IMR-90 (cell line): ENCODE data around the gene UMODL1. TPM values are rescaled to one million over a fixed set of nuclear protein-coding genes. Genes with fewer than 3 reads are reported as not detected.
A peak's percentile ranks its signal among the peaks of the same experiment; 100 is the strongest.

ENCODE experiments used
- ATAC-seq: fragments of 200-7000 bp; cut with Tn5 transposase; 2 replicates; pipeline ENCODE4 v1.9.1; 2020; ENCODE audit warnings: low read depth, mild to moderate bottlenecking, moderate library complexity
- BruUV-seq: library from RNA; stranded (reverse); fragments of 400-500 nt; replicated peaks from 2 replicates; lab custom pipeline; 2021; lab: Mats Ljungman, UMichigan
- CTCF ChIA-PET: fragments of 300-600 bp; formaldehyde crosslinking; extraction: SDS; loops from one replicate; lab custom pipeline; 2021; ENCODE audit warnings: antibody characterized with exemption; lab: Yijun Ruan, JAX
- POLR2A ChIA-PET: fragments of 300-600 bp; sonication (Branson Sonifier 250); formaldehyde crosslinking; loops from one replicate; lab custom pipeline; 2022; ENCODE audit warnings: antibody characterized with exemption; ENCODE audit not compliant: unreplicated experiment; lab: Charles Lee
- DNase-seq: peaks from one replicate; pipeline ENCODE4 v3.0.0; 2013
- H2AFZ ChIP-seq: replicated peaks from 2 replicates; pipeline ENCODE3; 2013; ENCODE audit warnings: low read length, mild to moderate bottlenecking; ENCODE audit not compliant: poor library complexity
- H2AK5ac ChIP-seq: 2 replicates; pipeline ENCODE4 v1.6.1; 2013; ENCODE audit warnings: low read depth, low read length, inconsistent platforms
- H2AK9ac ChIP-seq: replicated peaks from 2 replicates; pipeline ENCODE3; 2013; ENCODE audit warnings: mild to moderate bottlenecking, low read depth, low read length, moderate library complexity; ENCODE audit not compliant: poor library complexity
- H2BK120ac ChIP-seq: 2 replicates; pipeline ENCODE4 v1.6.1; 2013; ENCODE audit warnings: low read depth, low read length, inconsistent platforms
- H2BK15ac ChIP-seq: 3 replicates; pipeline ENCODE4 v1.6.1; 2013; ENCODE audit warnings: low read depth, low read length, inconsistent platforms
- H2BK20ac ChIP-seq: 2 replicates; pipeline ENCODE4 v1.6.1; 2013; ENCODE audit warnings: low read depth, mild to moderate bottlenecking, inconsistent platforms, low read length, moderate library complexity
- H2BK5ac ChIP-seq: 2 replicates; pipeline ENCODE4 v1.6.1; 2013; ENCODE audit warnings: mild to moderate bottlenecking, low read depth, low read length, inconsistent platforms; ENCODE audit not compliant: poor library complexity, severe bottlenecking
- H3K14ac ChIP-seq: replicated peaks from 2 replicates; pipeline ENCODE4 v1.6.1; 2013; ENCODE audit warnings: low read depth, low read length, inconsistent platforms
- H3K18ac ChIP-seq: 2 replicates; pipeline ENCODE4 v1.6.1; 2013; ENCODE audit warnings: low read depth, low read length, control low read depth
- H3K23ac ChIP-seq: 2 replicates; pipeline ENCODE4 v1.6.1; 2013; ENCODE audit warnings: low read depth, low read length, inconsistent platforms
- H3K27ac ChIP-seq: 2 replicates; pipeline ENCODE4 v1.5.1; 2013; ENCODE audit warnings: mild to moderate bottlenecking, control low read depth, low read length; ENCODE audit not compliant: insufficient read depth
- H3K27me3 ChIP-seq: 2 replicates; pipeline ENCODE4 v1.6.1; 2013; ENCODE audit warnings: low read length; ENCODE audit not compliant: control insufficient read depth, insufficient read depth
- H3K36me3 ChIP-seq: 2 replicates; pipeline ENCODE4 v1.6.1; 2013; ENCODE audit warnings: low read length, mixed read lengths; ENCODE audit not compliant: control insufficient read depth, insufficient read depth
- H3K4ac ChIP-seq: 2 replicates; pipeline ENCODE4 v1.6.1; 2013; ENCODE audit warnings: low read depth, low read length, inconsistent platforms
- H3K4me1 ChIP-seq: 2 replicates; pipeline ENCODE4 v1.6.1; 2013; ENCODE audit warnings: low read length, mixed read lengths; ENCODE audit not compliant: control insufficient read depth, insufficient read depth
- H3K4me2 ChIP-seq: 2 replicates; pipeline ENCODE4 v1.6.1; 2013; ENCODE audit warnings: low read depth, mild to moderate bottlenecking, control low read depth, low read length, moderate library complexity
- H3K4me3 ChIP-seq: 2 replicates; pipeline ENCODE4 v1.5.1; 2013; ENCODE audit warnings: low read depth, mild to moderate bottlenecking, control low read depth, low read length, moderate library complexity; ENCODE audit not compliant: insufficient read depth
- H3K56ac ChIP-seq: 2 replicates; pipeline ENCODE4 v1.6.1; 2013; ENCODE audit warnings: low read length, inconsistent platforms; ENCODE audit not compliant: insufficient read depth; ENCODE audit errors: extremely low read depth
- H3K79me1 ChIP-seq, 2 experiments: 2 replicates each; pipeline ENCODE4 v1.6.1; 2013; ENCODE audit warnings: low read length in 2 of 2, inconsistent platforms in 1 of 2, low read depth in 1 of 2
- H3K9ac ChIP-seq: 2 replicates; pipeline ENCODE4 v1.6.1; 2013; ENCODE audit warnings: low read depth, low read length, control low read depth
- H3K9me1 ChIP-seq: 2 replicates; pipeline ENCODE4 v1.6.1; 2013; ENCODE audit warnings: low read length, inconsistent platforms; ENCODE audit not compliant: insufficient read depth
- H3K9me3 ChIP-seq: 2 replicates; pipeline ENCODE4 v1.6.1; 2013; ENCODE audit warnings: low read length; ENCODE audit not compliant: control insufficient read depth, insufficient read depth
- H4K20me1 ChIP-seq: 2 replicates; pipeline ENCODE4 v1.6.1; 2013; ENCODE audit warnings: low read length, inconsistent platforms; ENCODE audit not compliant: insufficient read depth
- H4K5ac ChIP-seq: 2 replicates; pipeline ENCODE4 v1.6.1; 2013; ENCODE audit warnings: mild to moderate bottlenecking, low read depth, low read length, control low read depth
- H4K8ac ChIP-seq, 2 experiments: 2 replicates each; pipeline ENCODE4 v1.6.1; 2013; ENCODE audit warnings: low read depth in 2 of 2, low read length in 2 of 2, control low read depth in 1 of 2, inconsistent platforms in 1 of 2
- H4K91ac ChIP-seq: 2 replicates; pipeline ENCODE4 v1.6.1; 2013; ENCODE audit warnings: low read depth, low read length, inconsistent platforms; ENCODE audit not compliant: insufficient read depth
- BHLHE40 ChIP-seq: fragments of 150-350 bp; IDR thresholded peaks from 2 replicates; pipeline ENCODE4 v1.6.1; 2016; ENCODE audit warnings: mild to moderate bottlenecking, low read depth, low read length
- CEBPB ChIP-seq: IDR thresholded peaks from 2 replicates; pipeline ENCODE4 v1.6.1; 2012; ENCODE audit warnings: low read depth, low read length, improper control_type of control experiment
- CHD1 ChIP-seq: IDR thresholded peaks from 2 replicates; pipeline ENCODE4 v1.6.1; 2012; ENCODE audit warnings: low read depth, low read length, improper control_type of control experiment
- CTCF ChIP-seq: conservative IDR thresholded peaks from 2 replicates; pipeline ENCODE4 v1.5.1; 2012; ENCODE audit warnings: mild to moderate bottlenecking, low read depth, low read length, improper control_type of control experiment
- ELK1 ChIP-seq: fragments of 150-350 bp; IDR thresholded peaks from 2 replicates; pipeline ENCODE4 v1.6.1; 2016; ENCODE audit warnings: low read depth, mild to moderate bottlenecking, low read length, moderate library complexity, borderline replicate concordance
- MAFK ChIP-seq: IDR thresholded peaks from 2 replicates; pipeline ENCODE4 v1.6.1; 2012; ENCODE audit warnings: low read depth, low read length, improper control_type of control experiment
- MAZ ChIP-seq: IDR thresholded peaks from 2 replicates; pipeline ENCODE4 v1.6.1; 2012; ENCODE audit warnings: low read depth, mild to moderate bottlenecking, low read length, improper control_type of control experiment, moderate library complexity, borderline replicate concordance
- RFX5 ChIP-seq: IDR thresholded peaks from 2 replicates; pipeline ENCODE4 v1.8.0; 2012; ENCODE audit warnings: low read depth, mild to moderate bottlenecking, low read length, moderate library complexity
- SMC3 ChIP-seq: fragments of 150-350 bp; IDR thresholded peaks from 2 replicates; pipeline ENCODE4 v1.6.1; 2016; ENCODE audit warnings: low read depth, mild to moderate bottlenecking, antibody characterized with exemption, low read length, moderate library complexity
- WGBS, 2 experiments: methylation state at CpG; one replicate each; pipeline versions ENCODE4 v1.1.5 to v1.1.7; 2013; ENCODE audit warnings: missing lambda C conversion rate in 2 of 2; ENCODE audit not compliant: insufficient read length in 1 of 2; ENCODE audit errors: extremely low coverage in 2 of 2; 5-methylcytosine and 5-hydroxymethylcytosine counted together
- dilution Hi-C: fragments of 300-500 bp; cut with HindIII; formaldehyde crosslinking; loops from one replicate; pipeline ENCODE4 v1.14.3; 2018; ENCODE audit warnings: low sequenced_read_pairs; ENCODE audit not compliant: unreplicated experiment
- in situ Hi-C: fragments of 300-500 bp; cut with MboI; formaldehyde crosslinking; loops from 3 replicates; pipeline ENCODE4 v1.14.3; 2019; ENCODE audit warnings: low sequenced_read_pairs, inconsistent platforms, mixed read lengths
- intact Hi-C: fragments of 100-400 bp; cut with micrococcal nuclease; formaldehyde crosslinking; loops from 2 replicates; pipeline ENCODE4 v1.10.0; 2022
- polyA plus RNA-seq, 3 experiments: library from polyadenylated mRNA; depleted of rRNA; stranded (reverse); fragments of >200 nt; gene quantifications; 2 replicates each; pipeline ENCODE4 v1.2.3, GENCODE V29; 2012; ENCODE audit warnings: low replicate concordance in 1 of 3
- total RNA-seq: library from RNA; depleted of rRNA; stranded (reverse); fragments of >200 nt; gene quantifications from 2 replicates; pipeline ENCODE4 v1.2.3, GENCODE V29; 2012

Gene UMODL1
- total and polyA plus RNA-seq, 2 of the 4 experiments (the other 2 are of a cell fraction) = 0.02 TPM; not detected in 1

GRCh38 chr21:42162831-42163510 lies 91.9 kb downstream of the UMODL1 start (continued):
- TF ChIP-seq SMC3 (no peak), MAZ (no peak), BHLHE40 (no peak), RFX5 (no peak), ELK1 (no peak)

GRCh38 chr21:42163511-42163863 lies 92.4 kb downstream of the UMODL1 start:
- Histone ChIP-seq H3K4ac (no peak overlapping the region), H2AFZ (peak overlapping the region; percentile 63), H4K20me1 (no peaks in the 10 kb centered on the region), H2BK15ac (no peak overlapping the region), H3K9me3 (no peaks in the 10 kb centered on the region), H3K9me1 (no peaks in the 10 kb centered on the region; the same call in 1 of the 2 replicates), H2AK9ac (no peak overlapping the region), H2BK5ac (no peak overlapping the region), H2BK120ac (no peak overlapping the region), H4K5ac (no peak overlapping the region), H3K27me3 (peaks cover 8% of the 10 kb centered on the region), H3K14ac (no peak overlapping the region), H3K79me1 (no peaks in the 10 kb centered on the region), H4K91ac (no peak overlapping the region), H2AK5ac (no peak overlapping the region), H3K4me3 (no peak overlapping the region), H3K4me2 (no peak overlapping the region), H3K4me1 (no peaks in the 10 kb centered on the region), H3K56ac (no peak overlapping the region), H3K36me3 (no peaks in the 10 kb centered on the region), H3K9ac (no peak overlapping the region), H3K23ac (no peak overlapping the region), H3K27ac (no peak overlapping the region), H4K8ac (no peak overlapping the region), H2BK20ac (no peak overlapping the region), H3K18ac (no peak overlapping the region)
- in situ Hi-C loops = loop anchor here (25.0 kb wide), 1 partner anchor 674 kb away; no protein-coding TSS in a partner anchor
- POLR2A ChIA-PET = no interaction called here
- dilution Hi-C loops = no loop called here
- BruUV-seq = no TSS peak
- DNase-seq (no peak), ATAC-seq (no peak)
- no CpG with 5 or more reads among the region's 10 CpGs for WGBS, 2 experiments
- no peak for TF ChIP-seq CHD1
- TF ChIP-seq MAFK = no peak
- no peak for TF ChIP-seq SMC3
- TF ChIP-seq CTCF = no peak
- no peak for TF ChIP-seq CEBPB
- TF ChIP-seq MAZ = no peak
- CTCF ChIA-PET = no interaction called here
- intact Hi-C loops = loop anchor here (2.0 to 5.0 kb wide), 2 partner anchors 65 to 94 kb away; no protein-coding TSS in a partner anchor
